SU-DHL-6 (cell line): ENCODE data around the gene LASP1NB.

Experiments
- CTCF ChIP-seq: fragments of 200-600 bp; sonication (generic); IDR thresholded peaks from one replicate; pipeline ENCODE4 v1.5.1; 2017; ENCODE audit warnings: antibody characterized with exemption, mild to moderate bottlenecking, low read length, moderate library complexity; ENCODE audit not compliant: insufficient read depth, poor library complexity, severe bottlenecking
- EZH2phosphoT487 ChIP-seq: fragments of 200-600 bp; sonication (generic), shearing (Covaris generic); conservative IDR thresholded peaks from 2 replicates; pipeline ENCODE4 v1.6.1; 2018; ENCODE audit warnings: mild to moderate bottlenecking, antibody characterized with exemption, low read length, moderate library complexity, mixed read lengths

GRCh38 chr17:38897176-38897575 is 28.2 kb upstream of the LASP1NB start:
- TF ChIP-seq CTCF: no peak
- TF ChIP-seq EZH2phosphoT487: no peak
